OCI-LY3 (cell line): Measurements from ENCODE around the gene EEF1G.

Experiments
- H2AFZ ChIP-seq: fragments of 200-600, 300-600 bp; shearing (Covaris generic); 2 replicates; pipeline ENCODE4 v1.6.0; 2014; ENCODE audit warnings: antibody characterized with exemption, low read depth, low read length
- H3K27ac ChIP-seq: fragments of 200-600, 300-600 bp; sonication (generic); 2 replicates; pipeline ENCODE4 v1.5.1; 2014; ENCODE audit warnings: mild to moderate bottlenecking, low read length, moderate library complexity, mixed read lengths
- H3K27me3 ChIP-seq: fragments of 200-600, 300-600 bp; sonication (generic); 2 replicates; pipeline ENCODE4 v1.6.1; 2014; ENCODE audit warnings: low read depth, low read length, mixed read lengths
- H3K36me3 ChIP-seq: fragments of 200-600, 300-600 bp; sonication (generic); replicated peaks from 2 replicates; pipeline ENCODE3; 2014; ENCODE audit warnings: low read depth, low read length, mixed read lengths
- H3K4me1 ChIP-seq: fragments of 300-600, 200-600 bp; sonication (generic); 2 replicates; pipeline ENCODE4 v1.6.1; 2014; ENCODE audit warnings: low read length, mixed read lengths
- H3K4me2 ChIP-seq: fragments of 200-600, 300-600 bp; sonication (generic); 2 replicates; pipeline ENCODE4 v1.6.1; 2014; ENCODE audit warnings: low read length, mixed read lengths
- H3K4me3 ChIP-seq: fragments of 300-600, 200-600 bp; sonication (generic); 2 replicates; pipeline ENCODE4 v1.5.1; 2014; ENCODE audit warnings: antibody characterized with exemption, mild to moderate bottlenecking, low read length, moderate library complexity
- H3K79me2 ChIP-seq: fragments of 300-600, 200-600 bp; shearing (Covaris generic); 2 replicates; pipeline ENCODE4 v1.6.1; 2014; ENCODE audit warnings: mild to moderate bottlenecking, low read length, mixed read lengths
- H3K9ac ChIP-seq: fragments of 300-600, 200-600 bp; shearing (Covaris generic); 2 replicates; pipeline ENCODE4 v1.6.0; 2014; ENCODE audit warnings: mild to moderate bottlenecking, low read length, moderate library complexity
- H3K9me3 ChIP-seq: fragments of 200-600, 300-600 bp; shearing (Covaris generic); 2 replicates; pipeline ENCODE4 v1.6.1; 2014; ENCODE audit warnings: low read length, mixed read lengths; ENCODE audit not compliant: insufficient read depth
- H4K20me1 ChIP-seq: fragments of 200-600, 300-600 bp; sonication (generic); 2 replicates; pipeline ENCODE4 v1.6.1; 2016; ENCODE audit warnings: low read length, mixed read lengths; ENCODE audit not compliant: insufficient read depth
- EZH2phosphoT487 ChIP-seq: fragments of 200-600 bp; shearing (Covaris generic); IDR thresholded peaks from 2 replicates; pipeline ENCODE4 v1.6.1; 2018; ENCODE audit warnings: antibody characterized with exemption, mixed run types, low read depth
- TF ChIP-seq, protein P1 (sequence below): fragments of 200-600, 300-600 bp; sonication (generic); IDR thresholded peaks from 2 replicates; pipeline ENCODE4 v1.5.1; 2014; ENCODE audit warnings: antibody characterized with exemption, low read length, low read depth

EEF1G gene

DNA sequence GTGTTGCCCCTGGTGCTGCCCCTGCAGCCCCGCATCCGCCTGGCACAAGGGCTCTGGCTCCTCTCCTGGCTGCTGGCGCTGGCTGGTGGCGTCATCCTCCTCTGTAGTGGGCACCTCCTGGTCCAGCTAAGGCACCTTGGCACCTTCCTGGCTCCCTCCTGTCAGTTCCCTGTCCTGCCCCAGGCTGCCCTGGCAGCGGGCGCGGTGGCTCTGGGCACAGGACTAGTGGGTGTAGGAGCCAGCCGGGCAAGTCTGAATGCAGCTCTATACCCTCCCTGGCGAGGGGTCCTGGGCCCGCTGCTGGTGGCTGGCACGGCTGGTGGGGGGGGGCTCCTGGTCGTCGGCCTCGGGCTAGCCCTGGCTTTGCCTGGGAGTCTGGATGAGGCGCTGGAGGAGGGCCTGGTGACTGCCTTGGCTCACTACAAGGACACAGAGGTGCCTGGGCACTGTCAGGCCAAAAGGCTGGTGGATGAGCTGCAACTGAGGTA, 39.6 kb upstream of the EEF1G start:
- no peaks in the 10 kb centered on the region for H4K20me1 ChIP-seq
- TF ChIP-seq, protein P1, sequence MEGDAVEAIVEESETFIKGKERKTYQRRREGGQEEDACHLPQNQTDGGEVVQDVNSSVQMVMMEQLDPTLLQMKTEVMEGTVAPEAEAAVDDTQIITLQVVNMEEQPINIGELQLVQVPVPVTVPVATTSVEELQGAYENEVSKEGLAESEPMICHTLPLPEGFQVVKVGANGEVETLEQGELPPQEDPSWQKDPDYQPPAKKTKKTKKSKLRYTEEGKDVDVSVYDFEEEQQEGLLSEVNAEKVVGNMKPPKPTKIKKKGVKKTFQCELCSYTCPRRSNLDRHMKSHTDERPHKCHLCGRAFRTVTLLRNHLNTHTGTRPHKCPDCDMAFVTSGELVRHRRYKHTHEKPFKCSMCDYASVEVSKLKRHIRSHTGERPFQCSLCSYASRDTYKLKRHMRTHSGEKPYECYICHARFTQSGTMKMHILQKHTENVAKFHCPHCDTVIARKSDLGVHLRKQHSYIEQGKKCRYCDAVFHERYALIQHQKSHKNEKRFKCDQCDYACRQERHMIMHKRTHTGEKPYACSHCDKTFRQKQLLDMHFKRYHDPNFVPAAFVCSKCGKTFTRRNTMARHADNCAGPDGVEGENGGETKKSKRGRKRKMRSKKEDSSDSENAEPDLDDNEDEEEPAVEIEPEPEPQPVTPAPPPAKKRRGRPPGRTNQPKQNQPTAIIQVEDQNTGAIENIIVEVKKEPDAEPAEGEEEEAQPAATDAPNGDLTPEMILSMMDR: no peak
- TF ChIP-seq EZH2phosphoT487: no peak
- peak overlapping the region; percentile 91; the same call in 1 of the 2 replicates for H3K4me3 ChIP-seq
- peaks cover 16% of the 10 kb centered on the region for H3K79me2 ChIP-seq
- H3K27ac ChIP-seq: peak overlapping the region; percentile 72; the same call in 1 of the 2 replicates
- peaks cover 9% of the 10 kb centered on the region for H3K4me1 ChIP-seq
- peaks cover 15% of the 10 kb centered on the region for H3K36me3 ChIP-seq
- H3K9ac ChIP-seq: no peak overlapping the region
- H3K9me3 ChIP-seq: no peaks in the 10 kb centered on the region
- no peak overlapping the region for H2AFZ ChIP-seq
- H3K4me2 ChIP-seq: peak overlapping the region; percentile 96; the same call in 1 of the 2 replicates
- H3K27me3 ChIP-seq: no peaks in the 10 kb centered on the region

DNA sequence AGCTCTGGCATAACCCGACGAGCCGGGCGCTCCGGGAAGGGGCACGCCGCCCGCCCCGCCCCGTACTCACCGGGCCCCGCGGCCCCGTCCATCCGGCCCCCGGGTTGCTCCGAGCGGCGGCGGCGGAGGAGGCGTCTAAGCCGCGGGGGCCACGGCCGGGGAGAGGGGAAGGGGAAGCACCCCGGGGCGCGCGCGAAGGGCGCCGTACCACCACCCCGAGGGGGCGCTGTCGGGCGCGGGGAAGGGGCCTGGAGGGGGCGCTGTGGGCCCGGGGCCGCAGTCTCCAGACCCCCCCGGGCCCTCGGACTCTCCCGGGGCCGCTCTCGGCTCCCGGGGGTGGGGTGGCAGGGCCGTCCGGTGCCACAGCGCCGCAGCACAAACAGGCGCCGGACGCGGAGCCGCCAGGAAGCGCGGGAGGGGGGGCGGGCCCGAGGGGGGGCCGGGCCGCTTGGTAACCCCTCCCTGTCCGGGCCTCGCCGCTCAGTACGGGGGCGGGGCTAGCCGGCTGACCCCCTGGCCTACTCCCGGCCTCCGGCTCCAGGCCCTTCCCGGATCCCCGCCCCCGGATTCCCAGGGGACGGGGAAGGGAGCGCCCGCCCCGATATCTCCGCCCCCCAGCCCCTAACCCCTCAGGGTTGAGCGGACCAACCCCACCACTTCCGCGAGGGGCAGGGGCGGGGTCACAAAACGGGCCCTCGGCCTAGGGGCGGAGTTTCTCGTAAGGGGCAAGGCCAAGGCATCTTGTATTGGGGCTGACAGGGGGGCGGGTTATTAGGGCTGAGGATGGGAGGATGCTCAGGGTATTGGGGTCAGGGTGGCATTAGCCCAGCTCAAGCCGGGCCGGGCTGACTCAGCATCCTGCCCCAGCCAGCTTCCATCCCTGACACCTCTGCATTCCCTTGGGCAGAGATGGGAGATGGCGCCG, 38.9 kb upstream of the EEF1G start, which contains the start of the genes EML3 and ROM1:
Gene EML3 (minus strand): TSS at position 410 of the 925 bp plus-strand sequence. CDS start 318 bp downstream, at position 92.
Gene ROM1 (plus strand): TSS at position 892 of the 925 bp plus-strand sequence. CDS start 25 bp downstream, at position 917.
- Histone ChIP-seq H2AFZ (peak within 1 kb of the TSS; percentile 31), H3K4me1 (peaks cover 9% of the 10 kb centered on the region), H3K79me2 (peaks cover 16% of the 10 kb centered on the region), H3K4me3 (peak within 1 kb of the TSS; percentile 91), H3K9ac (peak within 1 kb of the TSS; percentile 96), H4K20me1 (no peaks in the 10 kb centered on the region), H3K27me3 (no peaks in the 10 kb centered on the region), H3K27ac (peak within 1 kb of the TSS; percentile 72), H3K4me2 (peak within 1 kb of the TSS; percentile 96), H3K9me3 (no peaks in the 10 kb centered on the region), H3K36me3 (peaks cover 14% of the 10 kb centered on the region)
- no peak for TF ChIP-seq EZH2phosphoT487
- TF ChIP-seq, protein P1: peak; percentile 99

DNA sequence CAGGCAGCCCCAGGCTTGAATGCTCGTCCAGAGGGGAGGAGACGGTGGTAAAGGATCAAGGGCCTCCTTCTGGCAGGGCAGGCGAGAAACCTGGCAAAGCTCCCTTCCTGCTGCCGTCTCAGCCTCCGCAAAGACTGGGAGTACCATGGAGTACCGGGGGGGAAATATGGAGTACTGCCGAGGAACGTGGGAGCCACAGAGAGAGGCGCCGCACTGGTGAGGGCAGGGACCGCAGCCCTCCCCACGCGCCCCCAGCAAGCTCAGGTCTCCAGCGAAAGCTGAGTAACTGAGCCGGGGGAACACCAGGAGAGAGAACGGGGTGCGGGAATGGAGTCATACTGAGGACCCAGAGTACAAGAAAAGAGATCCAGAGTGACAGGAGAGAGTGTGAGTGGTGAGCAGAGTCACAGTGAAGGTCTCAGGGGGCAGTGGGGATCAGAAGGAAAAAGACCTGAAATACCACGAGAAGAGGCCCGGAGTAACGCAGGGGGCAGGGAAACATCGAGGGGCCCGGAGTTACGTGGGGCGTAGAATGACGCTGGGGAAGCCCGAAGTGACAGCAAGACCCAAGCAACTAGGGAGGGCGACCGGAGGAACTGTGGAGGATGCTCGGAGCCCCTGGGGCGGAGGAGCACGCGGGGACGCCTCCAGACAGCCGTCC, 38.1 kb upstream of the EEF1G start:
- H3K4me2 ChIP-seq: peak overlapping the region; percentile 96
- peak overlapping the region; percentile 72 for H3K27ac ChIP-seq
- no peak for TF ChIP-seq EZH2phosphoT487
- TF ChIP-seq, protein P1: no peak
- no peaks in the 10 kb centered on the region for H3K27me3 ChIP-seq
- peak overlapping the region; percentile 96 for H3K9ac ChIP-seq
- peaks cover 15% of the 10 kb centered on the region for H3K36me3 ChIP-seq
- peaks cover 9% of the 10 kb centered on the region for H3K4me1 ChIP-seq
- no peaks in the 10 kb centered on the region for H3K9me3 ChIP-seq
- peak overlapping the region; percentile 91 for H3K4me3 ChIP-seq
- H4K20me1 ChIP-seq: no peaks in the 10 kb centered on the region
- peaks cover 16% of the 10 kb centered on the region for H3K79me2 ChIP-seq
- H2AFZ ChIP-seq: peak overlapping the region; percentile 31
